OCI-LY3 (cell line): ENCODE data around the gene TRAF5.

Experiments used
- H2AFZ ChIP-seq: fragments of 200-600, 300-600 bp; shearing (Covaris generic); 2 replicates; pipeline ENCODE4 v1.6.0; 2014; ENCODE audit warnings: antibody characterized with exemption, low read depth, low read length
- H3K27ac ChIP-seq: fragments of 200-600, 300-600 bp; sonication (generic); 2 replicates; pipeline ENCODE4 v1.5.1; 2014; ENCODE audit warnings: mild to moderate bottlenecking, low read length, moderate library complexity, mixed read lengths
- H3K27me3 ChIP-seq: fragments of 200-600, 300-600 bp; sonication (generic); 2 replicates; pipeline ENCODE4 v1.6.1; 2014; ENCODE audit warnings: low read depth, low read length, mixed read lengths
- H3K36me3 ChIP-seq: fragments of 200-600, 300-600 bp; sonication (generic); replicated peaks from 2 replicates; pipeline ENCODE3; 2014; ENCODE audit warnings: low read depth, low read length, mixed read lengths
- H3K4me1 ChIP-seq: fragments of 300-600, 200-600 bp; sonication (generic); 2 replicates; pipeline ENCODE4 v1.6.1; 2014; ENCODE audit warnings: low read length, mixed read lengths
- H3K4me2 ChIP-seq: fragments of 200-600, 300-600 bp; sonication (generic); 2 replicates; pipeline ENCODE4 v1.6.1; 2014; ENCODE audit warnings: low read length, mixed read lengths
- H3K4me3 ChIP-seq: fragments of 300-600, 200-600 bp; sonication (generic); 2 replicates; pipeline ENCODE4 v1.5.1; 2014; ENCODE audit warnings: antibody characterized with exemption, mild to moderate bottlenecking, low read length, moderate library complexity
- H3K79me2 ChIP-seq: fragments of 300-600, 200-600 bp; shearing (Covaris generic); 2 replicates; pipeline ENCODE4 v1.6.1; 2014; ENCODE audit warnings: mild to moderate bottlenecking, low read length, mixed read lengths
- H3K9ac ChIP-seq: fragments of 300-600, 200-600 bp; shearing (Covaris generic); 2 replicates; pipeline ENCODE4 v1.6.0; 2014; ENCODE audit warnings: mild to moderate bottlenecking, low read length, moderate library complexity
- H3K9me3 ChIP-seq: fragments of 200-600, 300-600 bp; shearing (Covaris generic); 2 replicates; pipeline ENCODE4 v1.6.1; 2014; ENCODE audit warnings: low read length, mixed read lengths; ENCODE audit not compliant: insufficient read depth
- H4K20me1 ChIP-seq: fragments of 200-600, 300-600 bp; sonication (generic); 2 replicates; pipeline ENCODE4 v1.6.1; 2016; ENCODE audit warnings: low read length, mixed read lengths; ENCODE audit not compliant: insufficient read depth
- CTCF ChIP-seq: fragments of 200-600, 300-600 bp; sonication (generic); IDR thresholded peaks from 2 replicates; pipeline ENCODE4 v1.5.1; 2014; ENCODE audit warnings: antibody characterized with exemption, low read length, low read depth
- EZH2phosphoT487 ChIP-seq: fragments of 200-600 bp; shearing (Covaris generic); IDR thresholded peaks from 2 replicates; pipeline ENCODE4 v1.6.1; 2018; ENCODE audit warnings: antibody characterized with exemption, mixed run types, low read depth

The TRAF5 gene

GRCh38 chr1:211330282-211330936, 3.8 kb downstream of the TRAF5 start:
- H3K4me2 ChIP-seq: peak overlapping the region; percentile 66; the same call in 1 of the 2 replicates
- H2AFZ ChIP-seq: no peak overlapping the region
- TF ChIP-seq EZH2phosphoT487 (no peak), CTCF (no peak)
- H4K20me1 ChIP-seq: peaks cover 61% of the 10 kb centered on the region
- H3K4me1 ChIP-seq: peaks cover 49% of the 10 kb centered on the region
- H3K4me3 ChIP-seq: peak overlapping the region; percentile 44
- no peaks in the 10 kb centered on the region for H3K27me3 ChIP-seq
- no peaks in the 10 kb centered on the region for H3K9me3 ChIP-seq
- H3K36me3 ChIP-seq: peaks cover 16% of the 10 kb centered on the region
- peaks cover 85% of the 10 kb centered on the region for H3K79me2 ChIP-seq
- H3K9ac ChIP-seq: no peak overlapping the region
- no peak overlapping the region for H3K27ac ChIP-seq

GRCh38 chr1:211331011-211331709, 4.5 kb downstream of the TRAF5 start:
- H3K9me3 ChIP-seq: no peaks in the 10 kb centered on the region
- no peak for TF ChIP-seq EZH2phosphoT487
- no peak for TF ChIP-seq CTCF
- H4K20me1 ChIP-seq: peaks cover 68% of the 10 kb centered on the region
- H3K79me2 ChIP-seq: peaks cover 93% of the 10 kb centered on the region
- peaks cover 16% of the 10 kb centered on the region for H3K36me3 ChIP-seq
- H3K9ac ChIP-seq: no peak overlapping the region
- no peaks in the 10 kb centered on the region for H3K27me3 ChIP-seq
- no peak overlapping the region for H2AFZ ChIP-seq
- H3K4me1 ChIP-seq: peaks cover 55% of the 10 kb centered on the region
- no peak overlapping the region for H3K4me2 ChIP-seq
- no peak overlapping the region for H3K4me3 ChIP-seq
- H3K27ac ChIP-seq: no peak overlapping the region

GRCh38 chr1:211332036-211332616, 5.5 kb downstream of the TRAF5 start:
- Histone ChIP-seq H3K4me2 (no peak overlapping the region), H3K4me1 (peaks cover 54% of the 10 kb centered on the region), H3K27ac (no peak overlapping the region), H3K27me3 (no peaks in the 10 kb centered on the region), H3K79me2 (peaks cover 99% of the 10 kb centered on the region), H4K20me1 (peaks cover 77% of the 10 kb centered on the region), H3K9ac (no peak overlapping the region), H2AFZ (no peak overlapping the region), H3K4me3 (no peak overlapping the region), H3K9me3 (no peaks in the 10 kb centered on the region), H3K36me3 (peaks cover 16% of the 10 kb centered on the region)
- no peak for TF ChIP-seq CTCF
- TF ChIP-seq EZH2phosphoT487: no peak

GRCh38 chr1:211332830-211333229, 6.2 kb downstream of the TRAF5 start:
- H3K4me2 ChIP-seq: no peak overlapping the region
- TF ChIP-seq CTCF: no peak
- TF ChIP-seq EZH2phosphoT487: no peak
- no peak overlapping the region for H3K9ac ChIP-seq
- peaks cover 84% of the 10 kb centered on the region for H4K20me1 ChIP-seq
- no peak overlapping the region for H2AFZ ChIP-seq
- no peak overlapping the region for H3K27ac ChIP-seq
- H3K4me1 ChIP-seq: peaks cover 51% of the 10 kb centered on the region
- no peaks in the 10 kb centered on the region for H3K9me3 ChIP-seq
- peaks cover 16% of the 10 kb centered on the region for H3K36me3 ChIP-seq
- no peaks in the 10 kb centered on the region for H3K27me3 ChIP-seq
- peaks cover 99% of the 10 kb centered on the region for H3K79me2 ChIP-seq
- H3K4me3 ChIP-seq: no peak overlapping the region
